ENCODE data around the gene MT3. TPM values are rescaled to one million over a fixed set of nuclear protein-coding genes. Genes with fewer than 3 reads are reported as not detected.
A peak's percentile ranks its signal among the peaks of the same experiment; 100 is the strongest.

Gene MT3
- total and polyA plus RNA-seq, 2 of the 8 experiments (the other 6 are each of a cell fraction or from before 2014, with no cell fraction given): 0.17 TPM; not detected in 1

GRCh38 chr16:56606071-56606475, 16.7 kb downstream of the MT3 start:
- Histone ChIP-seq H3K9me3 (ENCODE audit: insufficient read depth in 2 of 2, low read depth in 1 of 2, low read length in 1 of 2) (no peaks in the 10 kb centered on the region), H4K91ac (replicated peaks; ENCODE audit: insufficient read length, low read length) (no peak overlapping the region), H3K27me3 (replicated peaks in 1 of 4; ENCODE audit: control insufficient read depth in 3 of 4, extremely low read depth in 1 of 4, insufficient read depth in 3 of 4, low read length in 3 of 4) (peaks cover 22 to 50% (median 42%) of the 10 kb centered on the region in 4 experiments), H3K36me3 (ENCODE audit: control insufficient read depth in 2 of 4, insufficient read depth in 4 of 4, low read length in 3 of 4) (no peaks in the 10 kb centered on the region), H3K79me1 (ENCODE audit: low read depth, low read length) (no peaks in the 10 kb centered on the region), H2BK120ac (replicated peaks; ENCODE audit: low read depth, low read length) (no peak overlapping the region), H2BK20ac (ENCODE audit: low read length) (no peak overlapping the region), H3K56ac (replicated peaks; ENCODE audit: insufficient read length, low read depth, low read length) (no peak overlapping the region), H4K20me1 (replicated peaks in 1 of 2; ENCODE audit: control insufficient read depth in 1 of 2, insufficient read depth in 2 of 2, low read length in 2 of 2) (peaks cover 0 to 2% of the 10 kb centered on the region in 2 experiments), H3K27ac (ENCODE audit: low read depth, low read length) (no peak overlapping the region), H2BK12ac (ENCODE audit: low read depth, low read length) (no peak overlapping the region; the same call in 1 of the 2 replicates), H3K4ac (replicated peaks; ENCODE audit: insufficient read length, low read depth, low read length) (no peak overlapping the region), H2AFZ (ENCODE audit: low read length) (no peak overlapping the region), H3K4me1 (replicated peaks in 1 of 4; ENCODE audit: control insufficient read depth in 3 of 4, insufficient read depth in 4 of 4, low read length in 3 of 4) (peaks cover 7 to 21% (median 10%) of the 10 kb centered on the region in 4 experiments), H3K9ac (replicated peaks in 1 of 4; ENCODE audit: extremely low read depth in 1 of 4, low read depth in 3 of 4, low read length in 3 of 4) (no peak overlapping the region), H3K14ac (ENCODE audit: insufficient read length) (no peak overlapping the region), H4K5ac (ENCODE audit: insufficient read length, low read depth, low read length) (no peak overlapping the region), H3K4me2 (ENCODE audit: insufficient read depth in 1 of 2, low read depth in 2 of 2, low read length in 2 of 2) (no peak overlapping the region), H3K4me3 (ENCODE audit: extremely low read depth in 1 of 4, insufficient read depth in 2 of 4, low read depth in 3 of 4, low read length in 4 of 4) (no peak overlapping the region), H3K23me2 (ENCODE audit: low read depth, low read length) (peaks cover 11% of the 10 kb centered on the region; the same call in 1 of the 2 replicates), H3K79me2 (ENCODE audit: control insufficient read depth in 1 of 2, insufficient read depth in 2 of 2, low read length in 2 of 2) (no peaks in the 10 kb centered on the region), H2BK5ac (ENCODE audit: low read depth, low read length) (no peak overlapping the region), H2BK15ac (ENCODE audit: low read length) (0 out of 2 replicates have a peak overlapping the region, but pooled peaks have one; percentile 4), H3K18ac (ENCODE audit: extremely low read depth, low read length) (no peak overlapping the region), H4K8ac (ENCODE audit: extremely low read depth, insufficient read depth, low read length) (no peak overlapping the region), H3K23ac (ENCODE audit: insufficient read length) (no peak overlapping the region), H2AK5ac (ENCODE audit: low read depth, low read length) (no peak overlapping the region)
- WGBS, 2 experiments (ENCODE audit: extremely low coverage in 1 of 2, insufficient coverage in 1 of 2, insufficient read length in 1 of 2, insufficient replicate concordance in 2 of 2, low coverage in 1 of 2, low lambda C conversion rate in 2 of 2, missing lambda C conversion rate in 1 of 2): 96% methylated on average over 3 of the region's 3 CpGs; no CpG with 5 or more reads in 1 of the 2 experiments
- FAIRE-seq: no peak
- TF ChIP-seq ZNF274 (IDR thresholded peaks at IDR 0.05; ENCODE audit: borderline replicate concordance, extremely low read depth, low read length) (no peak), BACH1 (IDR thresholded peaks at IDR 0.05; ENCODE audit: low read length) (no peak), RAD21 (IDR thresholded peaks at IDR 0.05 in 1 of 2, conservative IDR thresholded peaks at IDR 0.05 in 1 of 2; ENCODE audit: low read depth in 2 of 2, low read length in 2 of 2) (no peak), JUN (IDR thresholded peaks at IDR 0.05; ENCODE audit: low read depth, low read length) (no peak), HDAC2 (IDR thresholded peaks at IDR 0.05; ENCODE audit: borderline replicate concordance in 1 of 2, low read depth in 2 of 2, low read length in 2 of 2) (no peak), BRCA1 (IDR thresholded peaks at IDR 0.05; ENCODE audit: low read depth, low read length) (no peak), FOSL1 (IDR thresholded peaks at IDR 0.05; ENCODE audit: insufficient read depth, low read depth, low read length) (no peak), ATF2 (IDR thresholded peaks at IDR 0.05; ENCODE audit: low read length) (no peak)
- no peak for DNase-seq (ENCODE audit: low read depth in 1 of 2, low spot score in 2 of 2)
- POLR2A ChIA-PET (ENCODE audit: partially characterized antibody): interaction anchor here (1.2 to 2.7 kb wide), 2 partner anchors 12 to 20 kb away, joined by 7 to 10 read pairs; partner anchors contain the start of gene MT1E
- CTCF ChIA-PET (ENCODE audit: partially characterized antibody): interaction anchor here (0.8 to 9.2 kb wide), 7 partner anchors 12 to 96 kb away, joined by 3 to 85 read pairs (median 6); partner anchors contain the start of gene MT1E

Data from H1 (cell line).